ENCODE results near the gene MARS1.

The MARS1 gene

GRCh38 chr12:57534250-57534649, 46.4 kb downstream of the MARS1 start:
- no peak for DNase-seq

GRCh38 chr12:57534991-57535543, 47.2 kb downstream of the MARS1 start:
- DNase-seq, result no peak

- no peak for DNase-seq
Observed at GRCh38 chr12:57535764-57536596, 48.1 kb downstream of the MARS1 start.

GRCh38 chr12:57536597-57536942, 48.7 kb downstream of the MARS1 start:
- no peak for DNase-seq

- no peak for DNase-seq
Observed at GRCh38 chr12:57539134-57539768, 51.4 kb downstream of the MARS1 start.

- DNase-seq, result no peak
Observed at GRCh38 chr12:57541001-57541400, 53.1 kb downstream of the MARS1 start.

GRCh38 chr12:57541717-57542116, 53.8 kb downstream of the MARS1 start:
- no peak for DNase-seq

GRCh38 chr12:57543581-57543980, 55.7 kb downstream of the MARS1 start:
- no peak for DNase-seq

GRCh38 chr12:57545809-57546437, 58.1 kb downstream of the MARS1 start:
- no peak for DNase-seq

GRCh38 chr12:57546438-57547287, 58.8 kb downstream of the MARS1 start, which contains the start of gene DCTN2:
Gene DCTN2, minus strand, starts transcription at chr12:57547192. Its CDS starts 129 bp downstream, at chr12:57547063.
- DNase-seq, result peak; percentile 92 to 98

- DNase-seq, result no peak
Observed at GRCh38 chr12:57547288-57548012, 59.6 kb downstream of the MARS1 start.

- DNase-seq, result no peak
Observed at GRCh38 chr12:57548013-57548315, 60.1 kb downstream of the MARS1 start.

- DNase-seq, result no peak
Observed at GRCh38 chr12:57548488-57548887, 60.6 kb downstream of the MARS1 start.

GRCh38 chr12:57549203-57549908, 61.5 kb downstream of the MARS1 start:
- DNase-seq, result no peak

- peak; percentile 32 to 54 for DNase-seq
Observed at GRCh38 chr12:57549909-57550640, 62.2 kb downstream of the MARS1 start, which contains the start of gene KIF5A. Gene KIF5A, plus strand, starts transcription at chr12:57550044. Its CDS starts 228 bp downstream, at chr12:57550272.

GRCh38 chr12:57550641-57551549, 63.0 kb downstream of the MARS1 start:
- DNase-seq, result no peak

GRCh38 chr12:57551637-57552305, 63.9 kb downstream of the MARS1 start:
- no peak for DNase-seq

GRCh38 chr12:57552306-57552651, 64.4 kb downstream of the MARS1 start:
- no peak for DNase-seq

- no peak for DNase-seq
Observed at GRCh38 chr12:57552835-57553313, 65.0 kb downstream of the MARS1 start.
